Mesenchymal stem cell (in vitro differentiated cells and primary cell): ENCODE results near the gene FRMD4A.

ENCODE experiments used
- DNase-seq: peaks from one replicate; pipeline ENCODE4 v3.0.0-alpha.2; 2013
- H2AFZ ChIP-seq: one replicate; pipeline ENCODE4 v1.6.1; 2013; ENCODE audit warnings: low read depth, mild to moderate bottlenecking, control low read depth, inconsistent platforms, low read length, moderate library complexity
- H2AK5ac ChIP-seq: 2 replicates; pipeline ENCODE4 v1.6.1; 2013; ENCODE audit warnings: low read length, moderate library complexity, mild to moderate bottlenecking, inconsistent platforms; ENCODE audit not compliant: severe bottlenecking
- H2BK120ac ChIP-seq: one replicate; pipeline ENCODE4 v1.6.1; 2013; ENCODE audit warnings: low read depth, mild to moderate bottlenecking, inconsistent platforms, low read length, moderate library complexity
- H2BK12ac ChIP-seq, 2 experiments: one replicate each; pipeline ENCODE4 v1.6.1; 2013; ENCODE audit warnings: inconsistent platforms in 2 of 2, low read length in 2 of 2, mild to moderate bottlenecking in 2 of 2, moderate library complexity in 2 of 2, control low read depth in 1 of 2
- H2BK15ac ChIP-seq: one replicate; pipeline ENCODE4 v1.6.1; 2013; ENCODE audit warnings: mild to moderate bottlenecking, low read depth, inconsistent platforms; ENCODE audit not compliant: poor library complexity, severe bottlenecking
- H2BK5ac ChIP-seq: 2 replicates; pipeline ENCODE4 v1.6.1; 2013; ENCODE audit warnings: low read depth, mild to moderate bottlenecking, low read length, control low read depth, inconsistent platforms; ENCODE audit not compliant: poor library complexity, severe bottlenecking
- H3K14ac ChIP-seq, 2 experiments: one replicate each; pipeline ENCODE4 v1.6.1; 2013; ENCODE audit warnings: inconsistent platforms in 2 of 2, low read length in 2 of 2, control low read depth in 1 of 2, mild to moderate bottlenecking in 1 of 2, moderate library complexity in 1 of 2
- H3K18ac ChIP-seq, 2 experiments: one replicate each; pipeline ENCODE4 v1.6.1; 2013; ENCODE audit warnings: inconsistent platforms in 2 of 2, low read length in 2 of 2, control low read depth in 1 of 2, low read depth in 1 of 2, mild to moderate bottlenecking in 1 of 2
- H3K23ac ChIP-seq, 2 experiments: one replicate each; pipeline ENCODE4 v1.6.1; 2013; ENCODE audit warnings: inconsistent platforms in 2 of 2, low read length in 2 of 2, mild to moderate bottlenecking in 2 of 2, moderate library complexity in 2 of 2, control low read depth in 1 of 2
- H3K27ac ChIP-seq: 2 replicates; pipeline ENCODE4 v1.5.1; 2013; ENCODE audit warnings: mild to moderate bottlenecking, moderate library complexity, low read length, control low read depth, inconsistent platforms; ENCODE audit not compliant: poor library complexity, severe bottlenecking
- H3K27me3 ChIP-seq, 2 experiments: 2 replicates each; pipeline versions ENCODE4 v1.6.1 to v1.7.0; 2013; ENCODE audit warnings: low read length in 2 of 2, mild to moderate bottlenecking in 2 of 2, moderate library complexity in 2 of 2, control low read depth in 1 of 2, inconsistent platforms in 1 of 2; ENCODE audit not compliant: control insufficient read depth in 1 of 2, insufficient read depth in 1 of 2
- H3K36me3 ChIP-seq, 2 experiments: 2 replicates each; pipeline versions ENCODE4 v1.6.1 to v1.7.0; 2013; ENCODE audit warnings: low read length in 2 of 2, control low read depth in 1 of 2, inconsistent platforms in 1 of 2, low read depth in 1 of 2, mild to moderate bottlenecking in 1 of 2; ENCODE audit not compliant: insufficient read depth in 2 of 2, control insufficient read depth in 1 of 2
- H3K4ac ChIP-seq, 2 experiments: one replicate each; pipeline ENCODE4 v1.6.1; 2013; ENCODE audit warnings: inconsistent platforms in 2 of 2, low read length in 2 of 2, mild to moderate bottlenecking in 2 of 2, moderate library complexity in 2 of 2, control low read depth in 1 of 2, low read depth in 1 of 2
- H3K4me1 ChIP-seq: 2 replicates; pipeline ENCODE4 v1.6.1; 2013; ENCODE audit warnings: low read depth, low read length, control low read depth; ENCODE audit not compliant: control insufficient read depth, insufficient read depth
- H3K4me2 ChIP-seq: 2 replicates; pipeline ENCODE4 v1.6.1; 2013; ENCODE audit warnings: low read length, mild to moderate bottlenecking, inconsistent platforms; ENCODE audit not compliant: poor library complexity, severe bottlenecking
- H3K4me3 ChIP-seq, 2 experiments: 2 replicates each; pipeline versions ENCODE4 v1.5.1 to v1.7.0; 2013; ENCODE audit warnings: low read length in 2 of 2, mild to moderate bottlenecking in 2 of 2, control low read depth in 1 of 2, low read depth in 1 of 2; ENCODE audit not compliant: insufficient read depth in 1 of 2
- H3K79me1 ChIP-seq: replicated peaks from 2 replicates; pipeline ENCODE4 v1.6.1; 2013; ENCODE audit warnings: mild to moderate bottlenecking, control low read depth, low read length, inconsistent platforms; ENCODE audit not compliant: poor library complexity, severe bottlenecking
- H3K9ac ChIP-seq: 2 replicates; pipeline ENCODE4 v1.7.0; 2013; ENCODE audit warnings: mild to moderate bottlenecking, low read length, moderate library complexity
- H3K9me3 ChIP-seq: 2 replicates; pipeline ENCODE4 v1.7.0; 2013; ENCODE audit warnings: mild to moderate bottlenecking, low read length; ENCODE audit not compliant: control insufficient read depth
- H4K8ac ChIP-seq: one replicate; pipeline ENCODE4 v1.6.1; 2013; ENCODE audit warnings: inconsistent platforms, mild to moderate bottlenecking, low read length, moderate library complexity
- H4K91ac ChIP-seq: one replicate; pipeline ENCODE4 v1.6.1; 2013; ENCODE audit warnings: mild to moderate bottlenecking, low read length, inconsistent platforms
- WGBS: methylation state at CpG from one replicate; pipeline ENCODE4 v1.1.7; 2013; ENCODE audit warnings: mixed read lengths; 5-methylcytosine and 5-hydroxymethylcytosine counted together

The FRMD4A gene

GRCh38 chr10:14066106-14066505, 264.6 kb downstream of the FRMD4A start:
- Histone ChIP-seq H3K4ac (no peak overlapping the region), H3K4me1 (peaks cover 2% of the 10 kb centered on the region), H2BK5ac (no peak overlapping the region), H2BK120ac (no peak overlapping the region), H3K9me3 (peaks cover 8% of the 10 kb centered on the region), H3K9ac (no peak overlapping the region), H2BK15ac (no peak overlapping the region), H3K14ac (no peak overlapping the region), H4K8ac (no peak overlapping the region), H2AK5ac (no peak overlapping the region), H3K79me1 (no peaks in the 10 kb centered on the region), H4K91ac (no peak overlapping the region), H3K27me3 (no peaks in the 10 kb centered on the region), H3K4me2 (no peak overlapping the region), H3K23ac (no peak overlapping the region), H3K4me3 (no peak overlapping the region), H2BK12ac (no peak overlapping the region), H2AFZ (no peak overlapping the region), H3K27ac (no peak overlapping the region), H3K18ac (no peak overlapping the region), H3K36me3 (no peaks in the 10 kb centered on the region)
- 98% methylated on average over 2 of the region's 2 CpGs for WGBS
- no peak for DNase-seq

- Histone ChIP-seq H3K4me3 (no peak overlapping the region), H2BK15ac (no peak overlapping the region), H4K91ac (no peak overlapping the region), H3K18ac (no peak overlapping the region), H2BK5ac (no peak overlapping the region), H2BK120ac (no peak overlapping the region), H3K9ac (peak overlapping the region; percentile 75), H3K27me3 (no peaks in the 10 kb centered on the region), H3K14ac (no peak overlapping the region), H3K79me1 (no peaks in the 10 kb centered on the region), H3K36me3 (no peaks in the 10 kb centered on the region), H2AK5ac (no peak overlapping the region), H3K27ac (no peak overlapping the region), H4K8ac (no peak overlapping the region), H3K4me2 (no peak overlapping the region), H3K4me1 (peaks cover 2% of the 10 kb centered on the region), H3K9me3 (no peaks in the 10 kb centered on the region), H2BK12ac (no peak overlapping the region), H2AFZ (no peak overlapping the region), H3K23ac (no peak overlapping the region), H3K4ac (no peak overlapping the region)
- WGBS: 72% methylated on average over 8 of the region's 8 CpGs
- DNase-seq: peak; percentile 93
Observed at GRCh38 chr10:14063531-14064285, 267.0 kb downstream of the FRMD4A start.

GRCh38 chr10:14062528-14063260, 268.0 kb downstream of the FRMD4A start:
- no peak overlapping the region for H2BK12ac ChIP-seq
- H2BK15ac ChIP-seq: no peak overlapping the region
- no peaks in the 10 kb centered on the region for H3K36me3 ChIP-seq
- no peak for DNase-seq
- no peaks in the 10 kb centered on the region for H3K9me3 ChIP-seq
- peak overlapping the region in 1 of 2 experiments; percentile 68 for H3K18ac ChIP-seq
- H3K4me2 ChIP-seq: no peak overlapping the region
- H2BK120ac ChIP-seq: no peak overlapping the region
- no peak overlapping the region for H3K27ac ChIP-seq
- WGBS: 86% methylated on average over 10 of the region's 11 CpGs
- no peaks in the 10 kb centered on the region for H3K27me3 ChIP-seq
- H3K23ac ChIP-seq: no peak overlapping the region
- H3K79me1 ChIP-seq: no peaks in the 10 kb centered on the region
- H3K9ac ChIP-seq: peak overlapping the region; percentile 43
- no peak overlapping the region for H4K8ac ChIP-seq
- H3K4me3 ChIP-seq: peak overlapping the region in 1 of 2 experiments; percentile 25
- H2AK5ac ChIP-seq: peak overlapping the region; percentile 74
- no peak overlapping the region for H2BK5ac ChIP-seq
- H3K14ac ChIP-seq: no peak overlapping the region
- peaks cover 2% of the 10 kb centered on the region for H3K4me1 ChIP-seq
- no peak overlapping the region for H3K4ac ChIP-seq
- H4K91ac ChIP-seq: no peak overlapping the region
- H2AFZ ChIP-seq: no peak overlapping the region

GRCh38 chr10:14060320-14061070, 270.2 kb downstream of the FRMD4A start:
- peak overlapping the region; percentile 7 for H3K9ac ChIP-seq
- H4K8ac ChIP-seq: no peak overlapping the region
- no peak overlapping the region for H2AK5ac ChIP-seq
- no peak overlapping the region for H3K14ac ChIP-seq
- no peak overlapping the region for H3K4me2 ChIP-seq
- H2BK15ac ChIP-seq: no peak overlapping the region
- no peak overlapping the region for H3K18ac ChIP-seq
- H2BK5ac ChIP-seq: no peak overlapping the region
- peaks cover 2% of the 10 kb centered on the region for H3K4me1 ChIP-seq
- H2BK12ac ChIP-seq: no peak overlapping the region
- no peak overlapping the region for H3K27ac ChIP-seq
- no peaks in the 10 kb centered on the region for H3K27me3 ChIP-seq
- H2AFZ ChIP-seq: no peak overlapping the region
- no peaks in the 10 kb centered on the region for H3K79me1 ChIP-seq
- H3K9me3 ChIP-seq: no peaks in the 10 kb centered on the region
- DNase-seq: no peak
- no peaks in the 10 kb centered on the region for H3K36me3 ChIP-seq
- no peak overlapping the region for H2BK120ac ChIP-seq
- no peak overlapping the region for H3K4ac ChIP-seq
- H3K4me3 ChIP-seq: no peak overlapping the region
- WGBS: 86% methylated on average over 2 of the region's 2 CpGs
- H3K23ac ChIP-seq: no peak overlapping the region
- no peak overlapping the region for H4K91ac ChIP-seq
